Hepatocyte (in vitro differentiated cells): ENCODE measurements around the gene SYT14.

Source experiments
- EZH2 ChIP-seq: fragments of 200-600 bp; sonication (generic); IDR thresholded peaks from 2 replicates; pipeline ENCODE4 v1.6.1; 2016; ENCODE audit warnings: antibody characterized with exemption, mild to moderate bottlenecking, borderline replicate concordance
- EZH2phosphoT487 ChIP-seq: fragments of 200-600 bp; sonication (generic); IDR thresholded peaks from one replicate; pipeline ENCODE4 v1.6.1; 2018; ENCODE audit warnings: antibody characterized with exemption, mild to moderate bottlenecking, low read depth, moderate library complexity; ENCODE audit not compliant: unreplicated experiment, severe bottlenecking
- TF ChIP-seq, protein P1 (sequence below): fragments of 200-600 bp; sonication (generic); IDR thresholded peaks from 2 replicates; pipeline ENCODE4 v1.5.1; 2016; ENCODE audit warnings: antibody characterized with exemption, mild to moderate bottlenecking; ENCODE audit not compliant: poor library complexity

DNA sequence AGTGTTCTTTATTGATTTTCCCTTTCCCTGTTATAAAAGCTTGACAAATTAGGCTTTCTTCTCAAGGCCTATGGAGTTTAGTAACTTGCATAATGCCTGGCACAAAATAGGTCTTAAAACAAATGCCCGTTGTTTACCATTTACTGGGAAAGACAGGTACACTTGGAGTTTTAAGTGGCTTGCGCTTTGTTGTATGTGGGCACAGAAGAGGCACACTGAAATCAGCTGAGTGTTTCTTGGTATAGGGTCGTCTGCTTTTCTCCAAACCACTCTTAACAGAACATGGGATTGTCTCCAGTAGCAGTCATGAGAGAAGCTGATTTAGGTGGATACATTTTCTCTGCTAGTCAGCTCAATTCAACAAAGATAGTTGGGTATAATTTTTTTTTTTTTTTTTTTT lies 132.5 kb downstream of the SYT14 start:
- TF ChIP-seq, protein P1, sequence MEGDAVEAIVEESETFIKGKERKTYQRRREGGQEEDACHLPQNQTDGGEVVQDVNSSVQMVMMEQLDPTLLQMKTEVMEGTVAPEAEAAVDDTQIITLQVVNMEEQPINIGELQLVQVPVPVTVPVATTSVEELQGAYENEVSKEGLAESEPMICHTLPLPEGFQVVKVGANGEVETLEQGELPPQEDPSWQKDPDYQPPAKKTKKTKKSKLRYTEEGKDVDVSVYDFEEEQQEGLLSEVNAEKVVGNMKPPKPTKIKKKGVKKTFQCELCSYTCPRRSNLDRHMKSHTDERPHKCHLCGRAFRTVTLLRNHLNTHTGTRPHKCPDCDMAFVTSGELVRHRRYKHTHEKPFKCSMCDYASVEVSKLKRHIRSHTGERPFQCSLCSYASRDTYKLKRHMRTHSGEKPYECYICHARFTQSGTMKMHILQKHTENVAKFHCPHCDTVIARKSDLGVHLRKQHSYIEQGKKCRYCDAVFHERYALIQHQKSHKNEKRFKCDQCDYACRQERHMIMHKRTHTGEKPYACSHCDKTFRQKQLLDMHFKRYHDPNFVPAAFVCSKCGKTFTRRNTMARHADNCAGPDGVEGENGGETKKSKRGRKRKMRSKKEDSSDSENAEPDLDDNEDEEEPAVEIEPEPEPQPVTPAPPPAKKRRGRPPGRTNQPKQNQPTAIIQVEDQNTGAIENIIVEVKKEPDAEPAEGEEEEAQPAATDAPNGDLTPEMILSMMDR: no peak
- TF ChIP-seq EZH2 (no peak), EZH2phosphoT487 (no peak)
